OCI-LY7 (cell line): ENCODE results near the gene HCRTR2.

Source experiments
- EZH2phosphoT487 ChIP-seq: fragments of 200-600 bp; sonication (generic); IDR thresholded peaks from 2 replicates; pipeline ENCODE4 v1.6.1; 2018; ENCODE audit warnings: low read depth, borderline replicate concordance, mild to moderate bottlenecking, mixed run types, antibody characterized with exemption, low read length, moderate library complexity, mixed read lengths
- TF ChIP-seq, protein P1 (sequence below): fragments of 200-600 bp; sonication (generic); conservative IDR thresholded peaks from 2 replicates; pipeline ENCODE4 v1.5.1; 2014; ENCODE audit warnings: mild to moderate bottlenecking, antibody characterized with exemption, low read length, moderate library complexity, mixed read lengths

DNA sequence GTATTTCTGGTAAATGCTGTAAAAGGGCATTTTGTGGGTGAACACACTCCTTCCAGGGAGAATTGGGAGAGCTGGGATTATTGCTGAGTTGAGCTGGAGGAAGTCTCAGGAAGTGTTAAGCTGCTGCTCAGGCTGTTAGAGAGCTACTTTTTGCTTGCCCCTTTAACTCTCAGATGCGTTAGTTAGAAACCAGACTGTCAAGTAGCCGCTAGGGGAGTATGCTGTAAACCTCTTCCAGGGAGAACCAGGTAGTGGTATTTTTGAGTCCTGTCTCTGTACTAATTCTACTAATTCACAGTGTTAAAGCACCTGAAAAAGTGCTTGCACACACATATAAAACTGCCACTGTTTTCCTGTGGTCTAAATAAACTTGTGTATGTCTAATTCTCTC is 146.4 kb downstream of the HCRTR2 start:
- TF ChIP-seq, protein P1, sequence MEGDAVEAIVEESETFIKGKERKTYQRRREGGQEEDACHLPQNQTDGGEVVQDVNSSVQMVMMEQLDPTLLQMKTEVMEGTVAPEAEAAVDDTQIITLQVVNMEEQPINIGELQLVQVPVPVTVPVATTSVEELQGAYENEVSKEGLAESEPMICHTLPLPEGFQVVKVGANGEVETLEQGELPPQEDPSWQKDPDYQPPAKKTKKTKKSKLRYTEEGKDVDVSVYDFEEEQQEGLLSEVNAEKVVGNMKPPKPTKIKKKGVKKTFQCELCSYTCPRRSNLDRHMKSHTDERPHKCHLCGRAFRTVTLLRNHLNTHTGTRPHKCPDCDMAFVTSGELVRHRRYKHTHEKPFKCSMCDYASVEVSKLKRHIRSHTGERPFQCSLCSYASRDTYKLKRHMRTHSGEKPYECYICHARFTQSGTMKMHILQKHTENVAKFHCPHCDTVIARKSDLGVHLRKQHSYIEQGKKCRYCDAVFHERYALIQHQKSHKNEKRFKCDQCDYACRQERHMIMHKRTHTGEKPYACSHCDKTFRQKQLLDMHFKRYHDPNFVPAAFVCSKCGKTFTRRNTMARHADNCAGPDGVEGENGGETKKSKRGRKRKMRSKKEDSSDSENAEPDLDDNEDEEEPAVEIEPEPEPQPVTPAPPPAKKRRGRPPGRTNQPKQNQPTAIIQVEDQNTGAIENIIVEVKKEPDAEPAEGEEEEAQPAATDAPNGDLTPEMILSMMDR: no peak
- TF ChIP-seq EZH2phosphoT487: no peak
